ENCODE data around the gene P2RX6.
"Not testable (repeated sequence)": the region's sequence is repeated elsewhere in the genome, so short reads cannot be mapped to it uniquely, and the experiment has no call there.

Gene P2RX6

GRCh38 chr22:21052715-21053459 is 37.9 kb downstream of the P2RX6 start:
- no peak for DNase-seq (ENCODE audit: low read depth)

- DNase-seq (ENCODE audit: low read depth): no peak
Measured at GRCh38 chr22:21054046-21054713, 39.2 kb downstream of the P2RX6 start.

- DNase-seq (ENCODE audit: low read depth): no peak
Measured at GRCh38 chr22:21054714-21055563, 40.0 kb downstream of the P2RX6 start.

GRCh38 chr22:21055564-21055834 is 40.5 kb downstream of the P2RX6 start:
- DNase-seq (ENCODE audit: low read depth): no peak

- no peak for DNase-seq (ENCODE audit: low read depth)
Measured at GRCh38 chr22:21055880-21056319, 40.9 kb downstream of the P2RX6 start.

- DNase-seq (ENCODE audit: low read depth): not testable (repeated sequence)
Measured at GRCh38 chr22:21060363-21060762, 45.4 kb downstream of the P2RX6 start.

GRCh38 chr22:21061660-21062321 is 46.8 kb downstream of the P2RX6 start:
- DNase-seq (ENCODE audit: low read depth): not testable (repeated sequence)

- DNase-seq (ENCODE audit: low read depth): not testable (repeated sequence)
Measured at GRCh38 chr22:21064425-21064824, 49.5 kb downstream of the P2RX6 start.

GRCh38 chr22:21064917-21065864 is 50.2 kb downstream of the P2RX6 start:
- DNase-seq (ENCODE audit: low read depth): no peak

- no peak for DNase-seq (ENCODE audit: low read depth)
Measured at GRCh38 chr22:21067075-21067900, 52.3 kb downstream of the P2RX6 start.

GRCh38 chr22:21067901-21068680 is 53.1 kb downstream of the P2RX6 start:
- DNase-seq (ENCODE audit: low read depth): no peak

- DNase-seq (ENCODE audit: low read depth): no peak
Measured at GRCh38 chr22:21068681-21069276, 53.8 kb downstream of the P2RX6 start.

- no peak for DNase-seq (ENCODE audit: low read depth)
Measured at GRCh38 chr22:21069375-21069774, 54.4 kb downstream of the P2RX6 start.

- DNase-seq (ENCODE audit: low read depth): no peak
Measured at GRCh38 chr22:21070690-21071615, 56.0 kb downstream of the P2RX6 start.

- not testable (repeated sequence) for DNase-seq (ENCODE audit: low read depth)
Measured at GRCh38 chr22:21071796-21072195, 56.8 kb downstream of the P2RX6 start.

- no peak for DNase-seq (ENCODE audit: low read depth)
Measured at GRCh38 chr22:21073023-21073422, 58.1 kb downstream of the P2RX6 start.

GRCh38 chr22:21073482-21073881 is 58.5 kb downstream of the P2RX6 start:
- no peak for DNase-seq (ENCODE audit: low read depth)

Data from T follicular helper cell (primary cell).